GM21825 (cell line): ENCODE data around the gene DIAPH1.

Source experiments
- ATAC-seq: cut with Tn5 transposase; IDR thresholded peaks from one replicate; pipeline ENCODE4 v1.9.1; 2021; ENCODE audit warnings: mild to moderate bottlenecking, moderate library complexity; ENCODE audit not compliant: unreplicated experiment

Gene DIAPH1

DNA sequence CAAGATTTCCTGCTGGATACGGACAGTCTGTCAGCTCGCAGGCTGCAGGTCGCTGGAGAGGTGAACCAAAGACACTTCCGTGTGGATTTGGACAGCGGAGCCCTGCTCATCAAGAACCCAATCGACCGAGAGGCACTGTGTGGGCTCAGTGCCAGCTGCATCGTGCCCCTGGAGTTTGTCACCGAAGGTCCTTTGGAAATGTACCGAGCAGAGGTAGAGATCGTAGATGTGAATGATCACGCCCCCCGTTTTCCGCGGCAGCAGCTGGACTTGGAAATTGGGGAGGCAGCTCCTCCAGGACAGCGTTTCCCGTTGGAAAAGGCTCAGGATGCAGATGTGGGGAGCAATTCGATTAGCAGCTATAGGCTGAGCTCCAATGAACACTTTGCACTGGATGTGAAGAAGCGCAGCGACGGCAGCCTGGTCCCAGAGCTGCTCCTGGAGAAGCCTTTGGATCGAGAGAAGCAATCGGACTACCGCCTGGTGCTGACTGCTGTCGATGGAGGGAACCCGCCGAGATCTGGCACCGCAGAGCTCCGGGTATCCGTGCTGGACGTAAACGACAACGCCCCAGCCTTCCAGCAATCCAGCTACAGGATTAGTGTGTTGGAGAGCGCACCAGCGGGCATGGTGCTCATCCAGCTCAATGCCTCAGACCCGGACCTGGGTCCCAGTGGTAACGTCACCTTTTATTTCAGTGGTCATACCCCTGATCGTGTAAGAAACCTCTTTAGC is 133.3 kb downstream of the DIAPH1 start:
- no peak for ATAC-seq

DNA sequence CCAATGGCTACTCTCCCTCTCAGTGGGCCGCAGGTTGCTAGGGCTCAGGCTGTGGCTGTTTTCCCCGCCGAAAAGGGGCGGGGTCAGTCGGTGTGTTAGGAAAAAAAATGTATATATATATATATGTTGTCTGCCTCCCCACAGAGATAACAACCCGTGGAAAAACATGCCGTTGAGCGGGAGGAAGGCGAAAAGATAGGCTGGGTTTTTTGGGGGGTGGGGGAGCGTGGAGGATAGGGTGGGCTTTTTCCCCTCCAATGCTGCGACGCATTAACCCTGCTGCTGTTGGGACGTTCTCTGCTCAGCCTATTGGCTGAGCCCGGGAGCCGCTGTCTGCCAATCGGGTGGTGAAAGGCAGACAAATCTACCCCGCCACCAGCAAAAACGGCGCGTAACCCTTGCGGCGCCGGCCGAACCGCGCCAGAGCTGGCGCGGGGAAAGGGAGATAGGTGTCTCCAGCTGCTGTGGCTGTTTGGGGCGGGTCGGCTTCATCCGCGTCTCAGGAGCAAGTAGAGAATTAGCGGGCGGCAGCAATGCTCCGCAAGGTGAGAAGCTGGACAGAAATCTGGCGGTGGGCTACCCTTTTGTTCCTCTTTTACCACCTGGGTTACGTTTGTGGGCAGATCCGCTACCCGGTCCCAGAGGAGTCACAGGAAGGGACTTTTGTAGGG is 134.0 kb downstream of the DIAPH1 start, which contains the start of gene PCDHGC4:
PCDHGC4 (plus strand) TSS at position 390 of the 671 bp plus-strand sequence; CDS start at position 534, 144 bp downstream.
- no peak for ATAC-seq

DNA sequence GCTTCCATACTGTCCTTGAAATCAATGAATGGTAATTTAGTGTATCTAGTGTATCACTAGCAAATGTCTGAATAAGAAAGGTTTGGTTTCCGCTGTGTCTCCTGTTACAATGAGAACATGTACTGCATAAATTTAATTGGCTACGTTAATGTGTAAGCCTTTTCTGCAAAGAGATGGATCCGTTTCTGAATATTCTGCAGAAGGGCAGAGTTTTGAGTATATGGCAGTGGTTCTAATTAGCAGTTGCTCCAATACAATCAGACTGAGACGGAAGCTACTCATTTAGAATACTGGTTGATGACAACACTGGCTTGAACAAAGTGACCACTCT is 134.5 kb downstream of the DIAPH1 start:
- no peak for ATAC-seq

DNA sequence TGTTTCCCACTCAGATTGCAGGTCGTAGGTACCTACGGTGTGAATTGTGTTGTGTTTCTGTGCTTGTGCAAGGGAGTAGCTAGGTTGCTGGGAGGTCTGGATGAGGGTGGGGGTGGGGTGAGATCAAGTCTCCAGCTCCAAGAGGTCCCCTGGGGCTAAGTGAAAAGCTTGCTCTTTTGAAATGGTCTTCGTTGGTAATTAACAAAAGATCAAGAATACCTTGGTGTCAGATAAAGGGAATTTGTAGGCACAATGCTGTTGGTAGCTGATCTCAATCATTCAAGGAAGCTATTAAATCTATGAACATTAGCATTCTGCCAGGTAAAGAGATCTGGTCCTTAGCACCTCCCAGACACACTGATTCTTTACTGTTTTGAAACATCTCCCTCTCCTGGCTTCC is 134.9 kb downstream of the DIAPH1 start:
- no peak for ATAC-seq

DNA sequence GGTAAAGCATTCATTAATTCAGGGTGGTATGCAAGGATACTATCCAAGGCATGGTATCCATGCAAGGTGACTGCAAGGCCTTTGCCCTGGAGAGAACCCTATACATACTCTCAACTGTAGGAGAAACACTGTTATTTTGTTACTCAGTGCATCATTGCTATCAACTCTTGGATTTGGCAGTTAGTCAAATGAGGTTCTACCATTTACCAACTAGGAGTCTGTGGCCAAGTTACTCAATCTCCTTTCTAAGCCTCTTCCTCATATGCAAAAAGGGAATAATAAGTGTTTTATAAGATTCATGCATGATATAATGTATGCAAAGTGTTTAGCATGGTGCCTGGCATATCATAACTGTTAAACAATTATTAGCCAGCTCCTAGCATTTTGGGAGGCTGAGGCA is 139.0 kb downstream of the DIAPH1 start:
- ATAC-seq = no peak

DNA sequence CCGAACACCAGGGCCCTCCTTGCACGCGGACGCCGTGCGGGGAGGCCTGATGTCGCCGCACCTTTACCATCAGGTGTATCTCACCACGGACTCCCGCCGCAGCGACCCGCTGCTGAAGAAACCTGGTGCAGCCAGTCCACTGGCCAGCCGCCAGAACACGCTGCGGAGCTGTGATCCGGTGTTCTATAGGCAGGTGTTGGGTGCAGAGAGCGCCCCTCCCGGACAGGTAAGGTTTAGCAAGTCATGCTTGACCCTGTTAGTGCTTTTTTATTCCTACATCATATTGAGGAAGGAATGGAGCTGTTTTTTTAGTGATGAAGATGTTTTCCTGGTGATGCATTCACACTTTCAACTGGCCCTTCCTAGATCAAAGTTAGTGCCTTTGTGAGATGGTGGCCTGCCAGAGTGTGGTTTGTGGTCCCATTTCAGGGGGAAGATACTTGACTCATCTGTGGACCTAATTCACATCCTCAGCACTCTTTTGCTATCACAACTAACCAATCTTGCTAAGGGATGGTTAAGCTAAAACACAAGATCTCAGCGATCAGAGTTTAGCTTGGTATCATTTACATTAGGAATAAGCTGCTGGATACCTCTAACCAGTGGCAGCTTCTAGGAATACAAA is 140.4 kb downstream of the DIAPH1 start:
- no peak for ATAC-seq

DNA sequence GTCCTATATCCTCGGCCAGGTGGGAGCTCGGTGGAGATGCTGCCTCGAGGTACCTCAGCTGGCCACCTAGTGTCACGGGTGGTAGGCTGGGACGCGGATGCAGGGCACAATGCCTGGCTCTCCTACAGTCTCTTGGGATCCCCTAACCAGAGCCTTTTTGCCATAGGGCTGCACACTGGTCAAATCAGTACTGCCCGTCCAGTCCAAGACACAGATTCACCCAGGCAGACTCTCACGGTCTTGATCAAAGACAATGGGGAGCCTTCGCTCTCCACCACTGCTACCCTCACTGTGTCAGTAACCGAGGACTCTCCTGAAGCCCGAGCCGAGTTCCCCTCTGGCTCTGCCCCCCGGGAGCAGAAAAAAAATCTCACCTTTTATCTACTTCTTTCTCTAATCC is 141.0 kb downstream of the DIAPH1 start:
- ATAC-seq = no peak

DNA sequence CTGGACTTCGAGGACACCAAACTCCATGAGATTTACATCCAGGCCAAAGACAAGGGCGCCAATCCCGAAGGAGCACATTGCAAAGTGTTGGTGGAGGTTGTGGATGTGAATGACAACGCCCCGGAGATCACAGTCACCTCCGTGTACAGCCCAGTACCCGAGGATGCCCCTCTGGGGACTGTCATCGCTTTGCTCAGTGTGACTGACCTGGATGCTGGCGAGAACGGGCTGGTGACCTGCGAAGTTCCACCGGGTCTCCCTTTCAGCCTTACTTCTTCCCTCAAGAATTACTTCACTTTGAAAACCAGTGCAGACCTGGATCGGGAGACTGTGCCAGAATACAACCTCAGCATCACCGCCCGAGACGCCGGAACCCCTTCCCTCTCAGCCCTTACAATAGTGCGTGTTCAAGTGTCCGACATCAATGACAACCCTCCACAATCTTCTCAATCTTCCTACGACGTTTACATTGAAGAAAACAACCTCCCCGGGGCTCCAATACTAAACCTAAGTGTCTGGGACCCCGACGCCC is 141.7 kb downstream of the DIAPH1 start:
- no peak for ATAC-seq

DNA sequence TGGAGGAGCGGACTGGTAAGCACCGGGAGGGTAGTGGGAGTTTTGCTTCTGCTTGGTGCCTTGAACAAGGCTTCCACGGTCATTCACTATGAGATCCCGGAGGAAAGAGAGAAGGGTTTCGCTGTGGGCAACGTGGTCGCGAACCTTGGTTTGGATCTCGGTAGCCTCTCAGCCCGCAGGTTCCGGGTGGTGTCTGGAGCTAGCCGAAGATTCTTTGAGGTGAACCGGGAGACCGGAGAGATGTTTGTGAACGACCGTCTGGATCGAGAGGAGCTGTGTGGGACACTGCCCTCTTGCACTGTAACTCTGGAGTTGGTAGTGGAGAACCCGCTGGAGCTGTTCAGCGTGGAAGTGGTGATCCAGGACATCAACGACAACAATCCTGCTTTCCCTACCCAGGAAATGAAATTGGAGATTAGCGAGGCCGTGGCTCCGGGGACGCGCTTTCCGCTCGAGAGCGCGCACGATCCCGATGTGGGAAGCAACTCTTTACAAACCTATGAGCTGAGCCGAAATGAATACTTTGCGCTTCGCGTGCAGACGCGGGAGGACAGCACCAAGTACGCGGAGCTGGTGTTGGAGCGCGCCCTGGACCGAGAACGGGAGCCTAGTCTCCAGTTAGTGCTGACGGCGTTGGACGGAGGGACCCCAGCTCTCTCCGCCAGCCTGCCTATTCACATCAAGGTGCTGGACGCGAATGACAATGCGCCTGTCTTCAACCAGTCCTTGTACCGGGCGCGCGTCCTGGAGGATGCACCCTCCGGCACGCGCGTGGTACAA is 142.5 kb downstream of the DIAPH1 start:
- ATAC-seq = peak; percentile 12

DNA sequence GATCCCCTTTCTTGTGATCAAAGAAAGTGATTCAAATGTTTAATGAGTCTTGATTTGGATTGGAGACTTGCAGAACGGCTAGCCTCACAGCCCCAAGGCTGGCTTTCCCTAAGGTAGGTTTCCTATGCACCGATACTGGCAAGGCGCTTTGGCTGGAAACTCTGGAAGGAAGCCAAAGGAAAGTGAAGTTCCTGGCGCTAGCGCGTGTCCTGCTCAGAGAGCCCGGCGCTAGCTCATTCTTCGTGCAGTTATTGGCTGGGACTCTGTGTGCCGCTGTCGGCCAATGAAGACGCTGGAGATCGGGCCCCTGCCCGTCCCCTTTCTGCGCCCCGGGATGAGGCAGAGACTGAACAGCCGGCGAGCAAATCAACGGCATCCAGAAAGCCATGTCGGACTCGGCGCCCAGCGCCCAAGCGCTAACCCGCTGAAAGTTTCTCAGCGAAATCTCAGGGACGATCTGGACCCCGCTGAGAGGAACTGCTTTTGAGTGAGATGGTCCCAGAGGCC is 143.1 kb downstream of the DIAPH1 start, which contains the start of gene PCDHGC3:
PCDHGC3 (plus strand) TSS at position 342 of the 507 bp plus-strand sequence; CDS start at position 493, 151 bp downstream.
- ATAC-seq = peak; percentile 99

DNA sequence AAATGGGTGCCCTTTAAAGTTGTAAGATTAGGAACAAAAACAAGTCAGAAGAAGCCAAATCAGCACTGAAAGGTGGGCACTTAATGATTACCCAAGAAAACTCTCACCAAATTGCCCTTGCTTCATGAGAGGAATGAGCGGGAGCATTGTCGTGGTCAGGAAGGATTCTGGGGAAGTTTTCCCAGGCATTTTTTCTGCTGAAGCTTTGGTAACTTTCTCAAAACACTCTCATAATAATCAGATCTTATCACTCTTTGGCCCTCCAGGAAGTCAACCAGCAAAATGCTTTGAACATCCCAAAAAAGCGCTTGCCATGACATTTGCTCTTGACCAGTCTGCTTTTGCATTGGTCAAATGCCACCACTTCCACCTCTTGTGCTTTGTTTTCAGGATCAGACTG is 153.4 kb downstream of the DIAPH1 start:
- no peak for ATAC-seq
